ENCODE measurements around the gene B3GLCT. TPM values are rescaled to one million over a fixed set of nuclear protein-coding genes. Genes with fewer than 3 reads are reported as not detected.

Gene B3GLCT
- total RNA-seq, 4 donors from 2014 or later, result 1.6 to 5.7 (median 3.9) TPM

DNA sequence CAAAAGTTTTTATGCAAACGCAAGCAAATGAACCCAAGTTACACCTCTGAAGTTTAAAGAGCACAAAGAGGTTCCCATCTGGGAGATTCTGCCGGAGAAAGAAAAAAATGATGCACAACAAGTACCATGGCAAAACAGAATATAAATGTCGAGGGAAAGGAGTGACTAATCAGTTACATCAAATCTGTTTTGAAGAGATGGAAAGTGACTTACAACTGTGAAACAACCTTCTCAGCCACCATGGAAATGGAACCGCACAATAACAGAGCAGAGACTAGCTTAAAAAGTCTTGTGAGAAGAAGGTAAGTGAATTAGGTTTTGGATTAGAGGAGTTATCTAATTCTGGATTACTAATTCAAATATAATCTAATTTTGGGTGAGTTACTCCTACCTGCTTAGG is 40.5 kb upstream of the B3GLCT start:
- TF ChIP-seq, protein P1, sequence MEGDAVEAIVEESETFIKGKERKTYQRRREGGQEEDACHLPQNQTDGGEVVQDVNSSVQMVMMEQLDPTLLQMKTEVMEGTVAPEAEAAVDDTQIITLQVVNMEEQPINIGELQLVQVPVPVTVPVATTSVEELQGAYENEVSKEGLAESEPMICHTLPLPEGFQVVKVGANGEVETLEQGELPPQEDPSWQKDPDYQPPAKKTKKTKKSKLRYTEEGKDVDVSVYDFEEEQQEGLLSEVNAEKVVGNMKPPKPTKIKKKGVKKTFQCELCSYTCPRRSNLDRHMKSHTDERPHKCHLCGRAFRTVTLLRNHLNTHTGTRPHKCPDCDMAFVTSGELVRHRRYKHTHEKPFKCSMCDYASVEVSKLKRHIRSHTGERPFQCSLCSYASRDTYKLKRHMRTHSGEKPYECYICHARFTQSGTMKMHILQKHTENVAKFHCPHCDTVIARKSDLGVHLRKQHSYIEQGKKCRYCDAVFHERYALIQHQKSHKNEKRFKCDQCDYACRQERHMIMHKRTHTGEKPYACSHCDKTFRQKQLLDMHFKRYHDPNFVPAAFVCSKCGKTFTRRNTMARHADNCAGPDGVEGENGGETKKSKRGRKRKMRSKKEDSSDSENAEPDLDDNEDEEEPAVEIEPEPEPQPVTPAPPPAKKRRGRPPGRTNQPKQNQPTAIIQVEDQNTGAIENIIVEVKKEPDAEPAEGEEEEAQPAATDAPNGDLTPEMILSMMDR (IDR thresholded peaks at IDR 0.05), result no peak
- TF ChIP-seq POLR2AphosphoS5 (IDR thresholded peaks at IDR 0.05) (no peak), POLR2A (IDR thresholded peaks at IDR 0.05) (no peak), EP300 (IDR thresholded peaks at IDR 0.05; ENCODE audit: low read depth) (no peak)

DNA sequence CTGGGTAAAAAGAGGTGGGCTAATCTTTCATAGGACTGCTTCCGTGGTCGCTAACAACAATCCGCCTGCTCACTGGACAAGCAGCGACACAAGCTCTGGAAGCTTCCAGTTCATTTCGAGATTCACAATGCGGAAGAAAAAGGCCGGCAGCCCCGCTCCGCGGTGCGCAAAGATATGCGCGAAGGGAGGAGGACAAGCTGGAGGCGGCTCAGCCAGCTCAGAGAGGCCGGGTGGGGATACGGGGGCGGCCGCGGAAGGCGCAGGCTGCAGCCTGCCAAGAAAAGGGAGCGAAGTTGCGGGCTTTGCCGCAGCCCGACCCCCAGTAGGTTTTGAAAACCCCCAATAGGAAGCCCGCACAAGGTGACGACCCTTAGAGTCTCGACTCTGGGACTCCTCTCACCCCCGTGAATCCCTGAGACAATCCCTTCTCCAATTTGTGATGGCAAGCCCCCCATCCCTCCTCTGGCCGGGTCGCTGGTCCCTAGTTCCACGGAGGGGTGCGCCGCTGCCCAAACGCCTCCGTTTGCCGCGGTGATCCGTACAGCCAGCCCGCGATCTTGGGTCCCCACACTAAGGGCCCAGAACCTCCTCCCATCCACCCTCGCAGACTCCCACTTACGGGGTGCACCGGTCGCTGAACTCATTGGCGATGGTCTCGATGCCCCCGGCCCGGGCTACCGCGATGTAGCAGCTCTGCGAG is 38.8 kb upstream of the B3GLCT start:
- no peaks in the 10 kb centered on the region for H3K36me3 ChIP-seq
- intact Hi-C loops (cut with DNase I; ENCODE audit: low total_unique reads) (no loop called here), in situ Hi-C loops (cut with MboI; ENCODE audit: low pct_ligation_motif_present in 1 of 4, low pct_unique_long_range_greater_than_20kb in 1 of 4, low sequenced_read_pairs in 3 of 4) (no loop called here)
- 0% methylated on average over 44 of the region's 51 CpGs; no CpG with 5 or more reads in 1 of the 2 donors for WGBS, 2 donors (ENCODE audit: low coverage in 1 of 2)
- H3K27me3 ChIP-seq, result no peaks in the 10 kb centered on the region
- peaks cover 8 to 26% (median 14%) of the 10 kb centered on the region in 4 donors for H3K4me1 ChIP-seq
- TF ChIP-seq EP300 (IDR thresholded peaks at IDR 0.05; ENCODE audit: low read depth) (no peak), POLR2AphosphoS5 (IDR thresholded peaks at IDR 0.05) (peak; percentile 20 to 64 (median 32)), POLR2A (IDR thresholded peaks at IDR 0.05) (peak; percentile 22)
- peak overlapping the region; percentile 65 to 90 (median 82) for H3K4me3 ChIP-seq
- H3K27ac ChIP-seq, result peak overlapping the region; percentile 89 to 99 (median 92)
- no peaks in the 10 kb centered on the region for H3K9me3 ChIP-seq
- DNase-seq, result peak; percentile 70

More for the DNA sequence above, 40.5 kb upstream of the B3GLCT start:
- in situ Hi-C loops (cut with MboI; ENCODE audit: low pct_ligation_motif_present in 1 of 4, low pct_unique_long_range_greater_than_20kb in 1 of 4, low sequenced_read_pairs in 3 of 4), result no loop called here
- DNase-seq, result no peak
- Histone ChIP-seq H3K4me3 (no peak overlapping the region), H3K27ac (no peak overlapping the region), H3K9me3 (no peaks in the 10 kb centered on the region), H3K4me1 (peaks cover 8 to 26% (median 14%) of the 10 kb centered on the region in 4 donors), H3K27me3 (no peaks in the 10 kb centered on the region), H3K36me3 (peaks cover 0 to 15% (median 4%) of the 10 kb centered on the region in 4 donors)
- intact Hi-C loops (cut with DNase I; ENCODE audit: low total_unique reads), result no loop called here
- WGBS, 2 donors (ENCODE audit: low coverage in 1 of 2), result 67 to 73% methylated on average over 4 of the region's 4 CpGs

DNA sequence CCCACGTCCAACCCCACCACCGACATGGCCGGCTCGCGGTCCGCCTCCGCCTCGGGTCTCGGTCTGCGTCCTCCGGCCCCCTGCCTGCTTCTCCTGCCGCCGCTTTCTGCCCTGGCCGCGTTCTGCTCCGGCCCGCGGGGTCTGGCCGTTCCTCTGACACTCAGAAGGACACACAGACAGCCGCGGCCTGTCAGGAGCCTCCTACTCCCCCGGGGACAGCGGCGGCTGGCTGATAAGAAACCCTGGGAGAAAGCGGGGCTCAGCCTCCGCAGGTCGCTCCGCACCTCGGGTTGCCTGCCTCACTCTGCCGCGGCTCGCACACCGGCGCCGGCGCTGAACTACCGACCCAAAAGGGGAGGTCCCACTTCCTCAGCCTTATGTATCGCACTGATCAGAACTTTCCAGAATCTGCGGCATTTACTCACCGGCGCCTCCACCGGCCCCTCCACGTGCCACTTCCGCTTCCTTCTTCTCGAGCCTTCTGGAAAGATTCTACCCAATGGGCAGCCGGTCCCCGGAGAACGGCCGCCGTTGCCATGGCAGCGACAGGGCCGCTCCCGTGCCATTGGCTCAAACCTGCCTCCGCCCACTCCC is 38.1 kb upstream of the B3GLCT start, which contains the start of gene HSPH1:
Gene HSPH1 (minus strand): TSS at position 348 of the 594 bp plus-strand sequence. CDS start 322 bp downstream, at position 26.
- intact Hi-C loops (cut with DNase I; ENCODE audit: low total_unique reads) (loop anchor here (2.0 kb wide), 1 partner anchor 39 kb away; no protein-coding TSS in a partner anchor), in situ Hi-C loops (cut with MboI; ENCODE audit: low pct_ligation_motif_present in 1 of 4, low pct_unique_long_range_greater_than_20kb in 1 of 4, low sequenced_read_pairs in 3 of 4) (no loop called here)

DNA sequence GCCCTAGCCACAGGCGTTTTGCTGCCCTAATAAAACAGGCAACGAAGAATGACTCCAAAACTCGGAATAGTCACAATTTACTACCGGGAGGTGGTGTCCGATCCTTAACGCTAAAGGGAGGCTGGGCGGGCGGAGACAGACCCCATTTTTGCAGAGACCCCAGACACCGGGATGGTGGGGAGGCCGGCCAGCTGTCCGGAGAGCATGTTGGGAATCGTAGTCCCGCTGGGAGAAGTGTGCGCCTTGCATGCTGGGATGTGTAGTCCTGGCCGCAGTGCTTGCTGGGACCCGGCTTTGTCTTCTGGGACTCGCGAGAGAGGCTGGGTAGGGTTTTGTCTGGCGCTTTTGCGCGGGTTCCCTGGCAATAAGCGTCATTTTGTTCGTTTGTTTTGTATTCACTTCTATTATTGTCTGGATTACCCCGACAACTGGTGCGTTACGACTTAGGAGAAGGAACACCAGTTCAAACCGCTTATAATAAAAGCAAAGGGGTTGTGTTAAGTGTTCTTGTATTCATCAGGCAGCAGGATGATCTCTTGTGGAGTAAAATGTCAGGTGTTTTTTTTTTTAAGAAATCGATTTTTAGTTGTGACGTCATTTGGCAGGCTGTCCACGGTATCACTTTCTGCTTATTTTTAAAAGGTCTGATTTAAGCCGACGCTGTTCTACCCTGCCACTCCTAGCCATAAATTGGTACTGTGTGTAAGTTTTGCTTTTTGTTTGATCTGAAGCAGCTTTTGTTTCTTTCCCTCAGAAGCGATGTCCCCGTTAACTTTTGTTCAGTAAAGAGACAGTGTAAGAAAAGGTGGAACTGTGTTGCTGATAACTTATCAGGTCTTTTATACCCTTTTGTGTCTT is 37.4 kb upstream of the B3GLCT start:
- TF ChIP-seq POLR2A (IDR thresholded peaks at IDR 0.05) (no peak), POLR2AphosphoS5 (IDR thresholded peaks at IDR 0.05) (peak in 2 of 3 donors; percentile 40 to 81)
- intact Hi-C loops (cut with DNase I; ENCODE audit: low total_unique reads), result loop anchor here (2.0 kb wide), 1 partner anchor 38 kb away; no protein-coding TSS in a partner anchor
- no peaks in the 10 kb centered on the region for H3K9me3 ChIP-seq
- H3K27ac ChIP-seq, result peak overlapping the region; percentile 89 to 99 (median 92)
- peaks cover 8 to 26% (median 14%) of the 10 kb centered on the region in 4 donors for H3K4me1 ChIP-seq
- H3K4me3 ChIP-seq, result peak overlapping the region; percentile 65 to 90 (median 82)
- no peaks in the 10 kb centered on the region for H3K36me3 ChIP-seq
- no peaks in the 10 kb centered on the region for H3K27me3 ChIP-seq
- in situ Hi-C loops (cut with MboI; ENCODE audit: low pct_ligation_motif_present in 1 of 4, low pct_unique_long_range_greater_than_20kb in 1 of 4, low sequenced_read_pairs in 3 of 4), result no loop called here
- DNase-seq, result peak; percentile 96
- 0% methylated on average over 4 to 34 of the region's 34 CpGs for WGBS, 2 donors (ENCODE audit: low coverage in 1 of 2)

More for the DNA sequence above, 38.1 kb upstream of the B3GLCT start, which contains the start of gene HSPH1:
- no peaks in the 10 kb centered on the region for H3K36me3 ChIP-seq
- no peaks in the 10 kb centered on the region for H3K9me3 ChIP-seq
- H3K27me3 ChIP-seq, result no peaks in the 10 kb centered on the region
- WGBS, 2 donors (ENCODE audit: low coverage in 1 of 2), result 1% methylated on average over 47 of the region's 54 CpGs; no CpG with 5 or more reads in 1 of the 2 donors
- peak within 1 kb of the TSS; percentile 89 to 99 (median 92) for H3K27ac ChIP-seq
- peak; percentile 99 for DNase-seq
- H3K4me3 ChIP-seq, result peak within 1 kb of the TSS; percentile 65 to 90 (median 82)
- H3K4me1 ChIP-seq, result peaks cover 8 to 26% (median 14%) of the 10 kb centered on the region in 4 donors
- peak; percentile 87 to 92 (median 90) for TF ChIP-seq POLR2AphosphoS5 (IDR thresholded peaks at IDR 0.05)
- TF ChIP-seq, protein P1 (IDR thresholded peaks at IDR 0.05), result peak in 2 of 5 experiments; percentile 15 to 34
- peak; percentile 14 for TF ChIP-seq EP300 (IDR thresholded peaks at IDR 0.05; ENCODE audit: low read depth)
- peak; percentile 84 for TF ChIP-seq POLR2A (IDR thresholded peaks at IDR 0.05)
